Neural cell (in vitro differentiated cells): ENCODE data around the gene SNTA1.

Experiments used
- POLR2AphosphoS5 ChIP-seq: IDR thresholded peaks from 2 replicates; pipeline ENCODE4 v1.6.1; 2012
- TF ChIP-seq, protein P1 (sequence below): fragments of 450-650 bp; IDR thresholded peaks from 2 replicates; pipeline ENCODE4 v1.5.1; 2014; ENCODE audit warnings: antibody characterized with exemption, mild to moderate bottlenecking, moderate library complexity; ENCODE audit not compliant: poor library complexity, severe bottlenecking

DNA sequence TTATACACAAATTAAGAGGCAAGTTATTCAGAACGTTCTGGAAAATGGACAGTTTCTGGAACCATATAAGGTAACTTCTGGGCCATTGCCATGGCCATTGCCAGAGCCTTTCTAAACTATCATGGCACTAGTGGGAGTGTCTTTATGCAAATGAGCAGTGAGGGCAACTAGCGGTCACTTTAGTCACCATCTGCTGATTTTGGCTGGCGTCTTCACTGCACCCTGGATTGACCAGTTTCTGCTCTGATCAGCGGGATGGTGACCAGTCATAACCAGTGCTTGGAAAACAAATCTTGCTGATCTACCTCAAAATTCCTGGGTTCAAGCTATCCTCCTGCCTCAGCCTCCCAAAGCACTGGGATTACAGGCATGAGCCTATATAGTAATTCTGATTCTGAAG, 7.3 kb upstream of the SNTA1 start:
- TF ChIP-seq, protein P1, sequence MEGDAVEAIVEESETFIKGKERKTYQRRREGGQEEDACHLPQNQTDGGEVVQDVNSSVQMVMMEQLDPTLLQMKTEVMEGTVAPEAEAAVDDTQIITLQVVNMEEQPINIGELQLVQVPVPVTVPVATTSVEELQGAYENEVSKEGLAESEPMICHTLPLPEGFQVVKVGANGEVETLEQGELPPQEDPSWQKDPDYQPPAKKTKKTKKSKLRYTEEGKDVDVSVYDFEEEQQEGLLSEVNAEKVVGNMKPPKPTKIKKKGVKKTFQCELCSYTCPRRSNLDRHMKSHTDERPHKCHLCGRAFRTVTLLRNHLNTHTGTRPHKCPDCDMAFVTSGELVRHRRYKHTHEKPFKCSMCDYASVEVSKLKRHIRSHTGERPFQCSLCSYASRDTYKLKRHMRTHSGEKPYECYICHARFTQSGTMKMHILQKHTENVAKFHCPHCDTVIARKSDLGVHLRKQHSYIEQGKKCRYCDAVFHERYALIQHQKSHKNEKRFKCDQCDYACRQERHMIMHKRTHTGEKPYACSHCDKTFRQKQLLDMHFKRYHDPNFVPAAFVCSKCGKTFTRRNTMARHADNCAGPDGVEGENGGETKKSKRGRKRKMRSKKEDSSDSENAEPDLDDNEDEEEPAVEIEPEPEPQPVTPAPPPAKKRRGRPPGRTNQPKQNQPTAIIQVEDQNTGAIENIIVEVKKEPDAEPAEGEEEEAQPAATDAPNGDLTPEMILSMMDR, result no peak
- no peak for TF ChIP-seq POLR2AphosphoS5
